A673 (cell line): ENCODE results near the gene ZNF441. TPM values are rescaled to one million over a fixed set of nuclear protein-coding genes. Genes with fewer than 3 reads are reported as not detected.

Experiments
- BruUV-seq: library from RNA; stranded (reverse); fragments of 400-500 nt; replicated peaks from 2 replicates; lab custom pipeline; 2021; lab: Mats Ljungman, UMichigan
- CTCF ChIA-PET: fragments of 300-600 bp; sonication (Branson Sonifier 250); formaldehyde crosslinking; loops from one replicate; lab custom pipeline; 2022; ENCODE audit warnings: antibody characterized with exemption; lab: Charles Lee
- POLR2A ChIA-PET: fragments of 300-600 bp; sonication (Branson Sonifier 250); formaldehyde crosslinking; loops from one replicate; lab custom pipeline; 2022; ENCODE audit warnings: antibody characterized with exemption; ENCODE audit not compliant: low non-redundant PET; lab: Charles Lee
- DNase-seq: peaks from one replicate; pipeline ENCODE4 v3.0.0-alpha.2; 2015; ENCODE audit warnings: low spot score
- H3K27ac ChIP-seq: fragments of 200-600 bp; sonication (generic); 2 replicates; pipeline ENCODE4 v1.5.1; 2016; ENCODE audit warnings: mixed run types, low read depth, mild to moderate bottlenecking, mixed read lengths, antibody characterized with exemption, low read length; ENCODE audit not compliant: poor library complexity, severe bottlenecking
- H3K27me3 ChIP-seq: fragments of 200-600 bp; sonication (generic); replicated peaks from 2 replicates; pipeline ENCODE4 v1.6.1; 2017; ENCODE audit warnings: mixed run types, low read depth, mild to moderate bottlenecking, mixed read lengths, antibody characterized with exemption, low read length; ENCODE audit not compliant: insufficient read depth, poor library complexity
- H3K36me3 ChIP-seq: fragments of 200-600 bp; sonication (generic); 2 replicates; pipeline ENCODE4 v1.6.1; 2016; ENCODE audit warnings: mixed run types, mild to moderate bottlenecking, mixed read lengths, antibody characterized with exemption, low read length; ENCODE audit not compliant: insufficient read depth, poor library complexity, severe bottlenecking
- H3K4me1 ChIP-seq: fragments of 200-600 bp; sonication (generic); 2 replicates; pipeline ENCODE4 v1.6.1; 2017; ENCODE audit warnings: mixed run types, mild to moderate bottlenecking, mixed read lengths, antibody characterized with exemption, low read length; ENCODE audit not compliant: insufficient read depth, poor library complexity, severe bottlenecking
- H3K4me3 ChIP-seq: fragments of 200-600 bp; sonication (generic); 2 replicates; pipeline ENCODE4 v1.5.1; 2016; ENCODE audit warnings: low read depth, mixed run types, mild to moderate bottlenecking, mixed read lengths, low read length; ENCODE audit not compliant: poor library complexity, severe bottlenecking
- H3K9me3 ChIP-seq: fragments of 200-600 bp; sonication (generic); 2 replicates; pipeline ENCODE4 v1.6.1; 2016; ENCODE audit warnings: mixed run types, low read depth, mild to moderate bottlenecking, mixed read lengths, antibody characterized with exemption, low read length; ENCODE audit not compliant: poor library complexity, severe bottlenecking
- CTCF ChIP-seq: fragments of 300-800, 200-600 bp; sonication (generic); conservative IDR thresholded peaks from 2 replicates; pipeline ENCODE4 v1.5.1; 2017; ENCODE audit warnings: low read depth, mild to moderate bottlenecking, antibody characterized with exemption, low read length, moderate library complexity, mixed read lengths
- EZH2 ChIP-seq: fragments of 200-600 bp; sonication (generic); IDR thresholded peaks from 2 replicates; pipeline ENCODE4 v1.6.1; 2017; ENCODE audit warnings: borderline replicate concordance, low read depth, mild to moderate bottlenecking, mixed read lengths, antibody characterized with exemption, low read length; ENCODE audit not compliant: poor library complexity, severe bottlenecking
- intact Hi-C: fragments of 100-400 bp; cut with micrococcal nuclease; formaldehyde crosslinking; loops from one replicate; pipeline ENCODE4 v1.10.0; 2022; ENCODE audit not compliant: unreplicated experiment
- total RNA-seq: library from RNA; stranded (reverse); gene quantifications from 2 replicates; pipeline ENCODE4 v1.2.3, GENCODE V29; 2021

ZNF441 gene
- total RNA-seq, 1 experiment from 2014 or later = 3.7 TPM

- ChIA-PET CTCF (no interaction called here), POLR2A (no interaction called here)
- no peak overlapping the region for H3K4me3 ChIP-seq
- TF ChIP-seq CTCF (no peak), EZH2 (no peak)
- no TSS peak for BruUV-seq
- H3K9me3 ChIP-seq = peaks cover 42% of the 10 kb centered on the region
- H3K4me1 ChIP-seq = no peaks in the 10 kb centered on the region
- H3K27me3 ChIP-seq = no peaks in the 10 kb centered on the region
- H3K36me3 ChIP-seq = no peaks in the 10 kb centered on the region
- no peak for DNase-seq
- no peak overlapping the region for H3K27ac ChIP-seq
- intact Hi-C loops = no loop called here
Measured at GRCh38 chr19:11754663-11755062, 12.1 kb upstream of the ZNF441 start.

DNA sequence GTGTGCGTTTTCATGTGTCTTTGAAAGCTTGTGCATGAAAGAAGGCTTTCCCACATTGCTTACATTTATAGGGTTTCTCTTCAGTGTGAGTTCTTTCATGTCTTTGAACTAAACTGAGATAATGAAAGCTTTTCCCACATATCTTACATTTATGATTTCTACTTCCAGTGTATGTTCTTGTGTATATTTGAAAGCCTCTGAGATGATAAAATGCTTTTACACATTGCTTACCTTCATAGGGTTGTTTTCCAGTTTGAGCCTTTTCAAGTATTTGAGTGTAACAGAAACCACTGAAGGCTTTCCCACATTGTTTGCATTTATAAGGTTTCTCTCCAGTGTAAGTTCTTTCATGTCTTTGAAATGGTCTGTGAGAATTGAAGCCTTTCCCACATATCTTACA, 9.8 kb upstream of the ZNF441 start:
- Histone ChIP-seq H3K36me3 (no peaks in the 10 kb centered on the region), H3K27ac (no peak overlapping the region), H3K4me3 (no peak overlapping the region), H3K27me3 (no peaks in the 10 kb centered on the region), H3K4me1 (no peaks in the 10 kb centered on the region), H3K9me3 (peaks cover 31% of the 10 kb centered on the region)
- TF ChIP-seq EZH2 (no peak), CTCF (no peak)
- ChIA-PET CTCF (interaction anchor here (0.6 kb wide), 1 partner anchor 9 kb away, joined by 3 read pairs; no protein-coding TSS in a partner anchor), POLR2A (no interaction called here)
- BruUV-seq = no TSS peak
- no peak for DNase-seq
- intact Hi-C loops = no loop called here

GRCh38 chr19:11759805-11760204, 7.0 kb upstream of the ZNF441 start:
- H3K27me3 ChIP-seq = no peaks in the 10 kb centered on the region
- TF ChIP-seq EZH2 = no peak
- no TSS peak for BruUV-seq
- POLR2A ChIA-PET = no interaction called here
- no peak overlapping the region for H3K27ac ChIP-seq
- H3K4me1 ChIP-seq = no peaks in the 10 kb centered on the region
- no peaks in the 10 kb centered on the region for H3K36me3 ChIP-seq
- H3K4me3 ChIP-seq = no peak overlapping the region
- intact Hi-C loops = no loop called here
- DNase-seq = no peak
- peaks cover 25% of the 10 kb centered on the region for H3K9me3 ChIP-seq
- CTCF ChIA-PET = no interaction called here

- CTCF ChIA-PET = interaction anchor here (0.6 kb wide), 1 partner anchor 200 kb away, joined by 4 read pairs; no protein-coding TSS in a partner anchor
- Histone ChIP-seq H3K9me3 (peaks cover 4% of the 10 kb centered on the region), H3K4me1 (no peaks in the 10 kb centered on the region), H3K4me3 (no peak overlapping the region), H3K27me3 (no peaks in the 10 kb centered on the region), H3K36me3 (no peaks in the 10 kb centered on the region), H3K27ac (no peak overlapping the region)
- BruUV-seq = no TSS peak
- TF ChIP-seq EZH2 = no peak
- no peak for TF ChIP-seq CTCF
- POLR2A ChIA-PET = no interaction called here
- DNase-seq = no peak
- intact Hi-C loops = no loop called here
Measured at GRCh38 chr19:11763117-11763516, 3.7 kb upstream of the ZNF441 start.
